GM12891 (cell line): Measurements from ENCODE around the gene LATS2.

Source experiments
- POLR2A ChIP-seq: IDR thresholded peaks from 2 replicates; pipeline ENCODE4 v1.6.1; 2011; ENCODE audit warnings: low read depth, low read length, control low read depth
- POLR2AphosphoS5 ChIP-seq: IDR thresholded peaks from 2 replicates; pipeline ENCODE4 v1.6.1; 2011; ENCODE audit warnings: low read depth, low read length, control low read depth
- POU2F2 ChIP-seq: IDR thresholded peaks from 2 replicates; pipeline ENCODE4 v1.6.1; 2011; ENCODE audit warnings: low read depth, mild to moderate bottlenecking, control low read depth, low read length, moderate library complexity
- SPI1 ChIP-seq: IDR thresholded peaks from 2 replicates; pipeline ENCODE4 v1.6.1; 2011; ENCODE audit warnings: low read depth, low read length, control low read depth
- TAF1 ChIP-seq: IDR thresholded peaks from 2 replicates; pipeline ENCODE4 v1.6.1; 2011; ENCODE audit warnings: low read depth, low read length, control low read depth

DNA sequence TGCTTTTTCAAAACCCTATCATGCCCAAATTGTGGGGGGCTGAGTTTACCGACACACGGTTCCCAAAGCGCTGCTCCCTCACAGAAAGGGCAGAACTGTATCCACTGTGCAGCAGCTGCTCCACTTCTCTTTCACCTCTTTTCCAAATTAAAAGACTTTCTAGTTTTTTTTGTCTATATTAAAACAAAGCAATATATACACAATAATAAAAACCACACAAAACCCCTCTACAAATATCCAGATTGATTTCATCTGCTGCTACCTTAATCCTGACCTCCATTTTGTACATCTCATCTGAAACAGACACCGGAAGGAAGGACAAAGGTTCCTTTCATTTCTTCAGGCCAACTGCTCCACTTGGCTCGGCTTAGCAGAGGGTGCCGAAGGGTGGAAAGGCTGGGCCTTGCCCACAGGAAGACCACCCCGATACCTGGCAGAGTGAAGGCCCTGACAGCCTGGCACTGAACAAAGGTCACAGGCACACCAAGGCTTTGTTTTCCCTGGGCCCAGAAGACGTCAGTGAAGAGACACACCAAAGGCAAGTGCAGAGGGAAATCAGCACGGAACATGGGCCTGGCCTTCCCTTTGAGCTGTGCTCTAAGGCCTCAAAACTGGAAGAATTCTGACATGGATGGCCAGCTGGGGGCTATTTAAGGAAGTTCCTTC, 71.6 kb downstream of the LATS2 start:
- TF ChIP-seq POLR2A (no peak), POU2F2 (no peak), POLR2AphosphoS5 (no peak), SPI1 (no peak), TAF1 (no peak)
